Adrenal gland (tissue), 5 donors: Measurements from ENCODE around the gene DNAH17.

ENCODE experiments used
- POLR2A ChIP-seq, 2 donors: fragments of 450-650 bp; IDR thresholded peaks; one replicate each; pipeline ENCODE4 v1.6.1; 2017; ENCODE audit warnings: antibody characterized with exemption in 2 of 2, mild to moderate bottlenecking in 2 of 2, moderate library complexity in 1 of 2
- TF ChIP-seq, protein P1 (sequence below), 6 experiments: fragments of 450-650 bp in 4 of 6; fragments of 200-600 bp in 2 of 6; sonication (generic) in 1 of 6; IDR thresholded peaks; 1 replicate in 5 of 6; 2 replicates in 1 of 6; pipeline versions ENCODE4 v1.5.1 to v1.8.0; 2016 to 2021; ENCODE audit warnings: antibody characterized with exemption in 6 of 6, mild to moderate bottlenecking in 2 of 6, moderate library complexity in 1 of 6
- donor health status: DM: no; HTN: no; CAD: no.

DNA sequence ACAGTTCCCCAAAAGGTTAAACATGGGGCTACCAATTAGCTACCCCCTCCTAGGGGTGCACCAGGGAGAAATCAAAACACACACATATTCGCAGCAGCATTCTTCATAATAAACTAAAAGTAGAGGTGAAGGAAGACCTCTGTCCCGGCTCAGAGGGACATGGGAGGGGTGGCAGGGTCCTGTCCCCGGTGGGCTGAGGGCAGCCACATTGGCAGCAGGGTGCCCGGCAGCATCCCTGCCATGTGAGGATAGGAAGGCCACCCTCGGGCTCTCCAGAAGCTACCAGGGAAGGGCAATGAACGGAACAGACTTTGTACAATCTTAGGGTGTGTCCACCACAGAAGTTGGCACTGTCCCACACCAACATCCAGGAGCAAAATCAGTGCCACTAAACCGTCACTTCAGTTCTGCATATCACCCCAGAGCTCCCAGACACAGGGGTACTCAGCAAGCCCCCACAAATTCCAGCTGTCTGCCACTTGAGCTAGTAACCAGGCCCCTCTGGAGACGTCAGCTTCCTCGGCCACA, 3.1 kb upstream of the DNAH17 start:
- no peak for TF ChIP-seq POLR2A (IDR thresholded peaks at IDR 0.05)
- TF ChIP-seq, protein P1, sequence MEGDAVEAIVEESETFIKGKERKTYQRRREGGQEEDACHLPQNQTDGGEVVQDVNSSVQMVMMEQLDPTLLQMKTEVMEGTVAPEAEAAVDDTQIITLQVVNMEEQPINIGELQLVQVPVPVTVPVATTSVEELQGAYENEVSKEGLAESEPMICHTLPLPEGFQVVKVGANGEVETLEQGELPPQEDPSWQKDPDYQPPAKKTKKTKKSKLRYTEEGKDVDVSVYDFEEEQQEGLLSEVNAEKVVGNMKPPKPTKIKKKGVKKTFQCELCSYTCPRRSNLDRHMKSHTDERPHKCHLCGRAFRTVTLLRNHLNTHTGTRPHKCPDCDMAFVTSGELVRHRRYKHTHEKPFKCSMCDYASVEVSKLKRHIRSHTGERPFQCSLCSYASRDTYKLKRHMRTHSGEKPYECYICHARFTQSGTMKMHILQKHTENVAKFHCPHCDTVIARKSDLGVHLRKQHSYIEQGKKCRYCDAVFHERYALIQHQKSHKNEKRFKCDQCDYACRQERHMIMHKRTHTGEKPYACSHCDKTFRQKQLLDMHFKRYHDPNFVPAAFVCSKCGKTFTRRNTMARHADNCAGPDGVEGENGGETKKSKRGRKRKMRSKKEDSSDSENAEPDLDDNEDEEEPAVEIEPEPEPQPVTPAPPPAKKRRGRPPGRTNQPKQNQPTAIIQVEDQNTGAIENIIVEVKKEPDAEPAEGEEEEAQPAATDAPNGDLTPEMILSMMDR (IDR thresholded peaks at IDR 0.05), result no peak
